Measurements from ENCODE around the gene FOXP4. TPM values are rescaled to one million over a fixed set of nuclear protein-coding genes. Genes with fewer than 3 reads are reported as not detected.

FOXP4 gene
- total and polyA plus RNA-seq, 2 of the 13 experiments (the other 11 are each of a cell fraction or from before 2014, with no cell fraction given) = 11.0 to 12.4 TPM

DNA sequence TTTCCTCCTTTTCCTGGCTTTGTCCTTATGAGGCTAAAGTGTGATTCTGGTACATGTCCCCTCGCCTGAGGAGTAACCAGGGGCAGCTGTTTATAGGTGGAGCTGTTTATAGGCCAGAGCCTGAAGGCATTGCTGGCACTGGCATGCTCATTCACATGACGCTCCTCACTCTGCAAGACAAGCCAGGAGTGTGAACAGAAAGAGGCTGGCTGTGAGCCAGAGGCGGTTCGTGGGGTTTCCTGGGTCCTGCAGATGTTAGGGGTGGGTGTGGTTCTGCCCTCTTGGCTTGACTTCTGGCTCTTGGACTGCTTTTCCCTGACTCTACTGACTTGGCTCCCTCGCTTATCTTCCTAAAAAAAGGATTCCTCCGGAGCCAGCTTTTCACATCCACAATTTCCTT is 79.3 kb downstream of the FOXP4 start:
- peaks cover 6 to 17% of the 10 kb centered on the region in 2 experiments; a peak in 3 of 5 replicates for H3K27me3 ChIP-seq (ENCODE audit: control insufficient read depth in 1 of 2, insufficient read depth in 2 of 2, low read length in 2 of 2)
- intact Hi-C loops (cut with micrococcal nuclease; ENCODE audit: unreplicated experiment) (no loop called here), in situ Hi-C loops (cut with HindIII; ENCODE audit: extremely low pct_ligation_motif_present, low pct_unique_long_range_greater_than_20kb) (no loop called here)
- CTCF ChIA-PET (ENCODE audit: low intra/inter-chr PET ratio, low total read pairs) = no interaction called here
- DNase-seq (ENCODE audit: low spot score) (no peak), FAIRE-seq (no peak), ATAC-seq (no peak)
- H3K4me3 ChIP-seq (replicated peaks in 1 of 3; ENCODE audit: insufficient read depth in 1 of 3, low read depth in 2 of 3, low read length in 3 of 3) = no peak overlapping the region
- POLR2A ChIA-PET = interaction anchor here (0.6 kb wide), 1 partner anchor 99 kb away, joined by 3 read pairs; no protein-coding TSS in a partner anchor
- H2AFZ ChIP-seq (ENCODE audit: low read length) = no peak overlapping the region
- peaks cover 21% of the 10 kb centered on the region for H3K4me1 ChIP-seq (ENCODE audit: insufficient read depth, low read length)
- no peaks in the 10 kb centered on the region for H3K9me3 ChIP-seq (ENCODE audit: low read length)
- H4K20me1 ChIP-seq (ENCODE audit: insufficient read depth, low read length) = no peaks in the 10 kb centered on the region
- no peaks in the 10 kb centered on the region for H3K36me3 ChIP-seq (replicated peaks in 1 of 2; ENCODE audit: control insufficient read depth in 1 of 2, insufficient read depth in 2 of 2, low read length in 2 of 2)
- no peak overlapping the region for H3K9ac ChIP-seq (ENCODE audit: insufficient read depth, low read depth, low read length)
- 27% methylated on average over 4 of the region's 6 CpGs for WGBS (ENCODE audit: low lambda C conversion rate)
- no peak overlapping the region for H3K4me2 ChIP-seq (ENCODE audit: low read depth, low read length)
- H3K79me2 ChIP-seq (ENCODE audit: insufficient read depth, low read length) = no peaks in the 10 kb centered on the region
- BruUV-seq (replicated peaks) = no TSS peak
- H3K27ac ChIP-seq (ENCODE audit: extremely low read length, insufficient read depth, low read length) = no peak overlapping the region
- no peak for TF ChIP-seq ZNF136 (CRISPR knock-in tag; IDR thresholded peaks at IDR 0.05; ENCODE audit: low read depth)
- TF ChIP-seq SMARCC2 (IDR thresholded peaks at IDR 0.05) = no peak
- TF ChIP-seq LCORL (IDR thresholded peaks at IDR 0.05) = no peak
- no peak for TF ChIP-seq LCORL (CRISPR knock-in tag; IDR thresholded peaks at IDR 0.05)
- TF ChIP-seq ZNF510 (CRISPR knock-in tag; IDR thresholded peaks at IDR 0.05; ENCODE audit: low read depth) = no peak
- TF ChIP-seq DZIP1 (CRISPR knock-in tag; IDR thresholded peaks at IDR 0.05) = no peak
- no peak for TF ChIP-seq ZNF225 (CRISPR knock-in tag; IDR thresholded peaks at IDR 0.05)
- TF ChIP-seq MEIS2 (CRISPR knock-in tag; IDR thresholded peaks at IDR 0.05) = no peak
- TF ChIP-seq KAT2B (IDR thresholded peaks at IDR 0.05; ENCODE audit: borderline replicate concordance, low read depth, low read length) = no peak
- TF ChIP-seq, protein P1, sequence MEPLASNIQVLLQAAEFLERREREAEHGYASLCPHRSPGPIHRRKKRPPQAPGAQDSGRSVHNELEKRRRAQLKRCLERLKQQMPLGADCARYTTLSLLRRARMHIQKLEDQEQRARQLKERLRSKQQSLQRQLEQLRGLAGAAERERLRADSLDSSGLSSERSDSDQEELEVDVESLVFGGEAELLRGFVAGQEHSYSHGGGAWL (CRISPR knock-in tag; IDR thresholded peaks at IDR 0.05) = no peak

All from HepG2 (cell line).